ENCODE measurements around the gene SOS1. TPM values are rescaled to one million over a fixed set of nuclear protein-coding genes. Genes with fewer than 3 reads are reported as not detected.

SOS1 gene
- total and polyA plus RNA-seq, 9 donors = 14.4 to 70.1 (median 41.8) TPM

- Histone ChIP-seq H3K27ac (no peak overlapping the region), H3K9me3 (no peaks in the 10 kb centered on the region), H3K4me1 (ENCODE audit: insufficient read depth) (no peaks in the 10 kb centered on the region), H3K27me3 (no peaks in the 10 kb centered on the region), H3K36me3 (no peaks in the 10 kb centered on the region), H3K4me3 (no peak overlapping the region)
- DNase-seq = no peak
- TF ChIP-seq CTCF (IDR thresholded peaks at IDR 0.05) (no peak), EP300 (IDR thresholded peaks at IDR 0.05) (no peak), POLR2A (IDR thresholded peaks at IDR 0.05) (no peak)
- intact Hi-C loops (cut with DNase I) = no loop called here
- WGBS, 3 donors = 66 to 77% (median 67%) methylated on average over 3 of the region's 3 CpGs
These were observed 27.5 kb downstream of the SOS1 start for GRCh38 chr2:39093218-39093898.

- no peak overlapping the region for H3K27ac ChIP-seq
- TF ChIP-seq POLR2A (IDR thresholded peaks at IDR 0.05) (no peak), EP300 (IDR thresholded peaks at IDR 0.05) (no peak), CTCF (IDR thresholded peaks at IDR 0.05) (no peak)
- no peaks in the 10 kb centered on the region for H3K36me3 ChIP-seq
- no peak overlapping the region for H3K4me3 ChIP-seq
- 92 to 96% (median 95%) methylated on average over 4 of the region's 4 CpGs for WGBS, 3 donors
- intact Hi-C loops (cut with DNase I) = no loop called here
- H3K4me1 ChIP-seq (ENCODE audit: insufficient read depth) = no peaks in the 10 kb centered on the region
- H3K27me3 ChIP-seq = no peaks in the 10 kb centered on the region
- no peaks in the 10 kb centered on the region for H3K9me3 ChIP-seq
- DNase-seq = no peak
These were observed 29.3 kb downstream of the SOS1 start for GRCh38 chr2:39091543-39091942.

GRCh38 chr2:39091063-39091462, 29.8 kb downstream of the SOS1 start:
- WGBS, 3 donors = 95 to 100% (median 96%) methylated on average over 3 of the region's 3 CpGs
- no peaks in the 10 kb centered on the region for H3K27me3 ChIP-seq
- H3K9me3 ChIP-seq = no peaks in the 10 kb centered on the region
- H3K4me3 ChIP-seq = no peak overlapping the region
- no peak for TF ChIP-seq POLR2A (IDR thresholded peaks at IDR 0.05)
- TF ChIP-seq CTCF (IDR thresholded peaks at IDR 0.05) = no peak
- TF ChIP-seq EP300 (IDR thresholded peaks at IDR 0.05) = no peak
- no peak overlapping the region for H3K27ac ChIP-seq
- intact Hi-C loops (cut with DNase I) = no loop called here
- no peak for DNase-seq
- no peaks in the 10 kb centered on the region for H3K36me3 ChIP-seq
- no peaks in the 10 kb centered on the region for H3K4me1 ChIP-seq (ENCODE audit: insufficient read depth)

- H3K4me3 ChIP-seq = no peak overlapping the region
- TF ChIP-seq CTCF (IDR thresholded peaks at IDR 0.05) (no peak), EP300 (IDR thresholded peaks at IDR 0.05) (no peak), POLR2A (IDR thresholded peaks at IDR 0.05) (no peak)
- intact Hi-C loops (cut with DNase I) = no loop called here
- WGBS, 3 donors = 98 to 100% (median 98%) methylated on average over 5 of the region's 5 CpGs
- H3K4me1 ChIP-seq (ENCODE audit: insufficient read depth) = peaks cover 4% of the 10 kb centered on the region
- H3K27me3 ChIP-seq = no peaks in the 10 kb centered on the region
- H3K9me3 ChIP-seq = no peaks in the 10 kb centered on the region
- DNase-seq = no peak
- H3K27ac ChIP-seq = no peak overlapping the region
- no peaks in the 10 kb centered on the region for H3K36me3 ChIP-seq
These were observed 40.7 kb downstream of the SOS1 start for GRCh38 chr2:39080152-39080551.

Data from ovary (tissue), 9 donors.